Karpas-422 (cell line): Measurements from ENCODE around the gene POR. TPM values are rescaled to one million over a fixed set of nuclear protein-coding genes. Genes with fewer than 3 reads are reported as not detected.
"Not testable (repeated sequence)": the region's sequence is repeated elsewhere in the genome, so short reads cannot be mapped to it uniquely, and the experiment has no call there.

Experiments
- DNase-seq: peaks from one replicate; pipeline ENCODE4 v3.0.0-alpha.2; 2015
- H2AFZ ChIP-seq: fragments of 200-600 bp; sonication (generic); 2 replicates; pipeline ENCODE4 v1.6.1; 2014; ENCODE audit warnings: antibody characterized with exemption, low read length, mixed read lengths
- H3K27ac ChIP-seq: fragments of 200-600 bp; sonication (generic); 2 replicates; pipeline ENCODE4 v1.5.1; 2014; ENCODE audit warnings: mild to moderate bottlenecking, low read length, moderate library complexity
- H3K27me3 ChIP-seq: fragments of 200-600 bp; sonication (generic); 2 replicates; pipeline ENCODE4 v1.6.1; 2014; ENCODE audit warnings: low read length, mixed read lengths
- H3K36me3 ChIP-seq: fragments of 200-600 bp; sonication (generic); 2 replicates; pipeline ENCODE4 v1.6.1; 2014; ENCODE audit warnings: low read length, mixed read lengths; ENCODE audit not compliant: insufficient read depth
- H3K4me1 ChIP-seq: fragments of 200-600 bp; sonication (generic); 2 replicates; pipeline ENCODE4 v1.6.1; 2014; ENCODE audit warnings: mild to moderate bottlenecking, low read length, mixed read lengths
- H3K4me2 ChIP-seq: fragments of 200-600 bp; sonication (generic); 2 replicates; pipeline ENCODE4 v1.6.1; 2014; ENCODE audit warnings: low read length, low read depth, mild to moderate bottlenecking; ENCODE audit not compliant: poor library complexity, severe bottlenecking
- H3K4me3 ChIP-seq: fragments of 200-600 bp; sonication (generic); 2 replicates; pipeline ENCODE4 v1.5.1; 2014; ENCODE audit warnings: mild to moderate bottlenecking, antibody characterized with exemption, low read length, mixed read lengths
- H3K79me2 ChIP-seq: fragments of 200-600 bp; sonication (generic); 2 replicates; pipeline ENCODE4 v1.6.1; 2014; ENCODE audit warnings: mild to moderate bottlenecking, low read length, mixed read lengths
- H3K9ac ChIP-seq: fragments of 200-600 bp; sonication (generic); 2 replicates; pipeline ENCODE4 v1.6.0; 2014; ENCODE audit warnings: low read length
- H3K9me2 ChIP-seq: fragments of 200-600 bp; sonication (generic), shearing (Covaris generic); replicated peaks from 2 replicates; pipeline ENCODE4 v1.6.0; 2014; ENCODE audit warnings: mild to moderate bottlenecking, low read length, moderate library complexity; ENCODE audit not compliant: insufficient read depth
- H3K9me3 ChIP-seq: fragments of 300-700, 200-600 bp; sonication (generic); 2 replicates; pipeline ENCODE4 v1.6.1; 2014; ENCODE audit warnings: low read length, mixed read lengths
- H4K20me1 ChIP-seq: fragments of 200-600 bp; sonication (generic); 2 replicates; pipeline ENCODE4 v1.6.1; 2014; ENCODE audit warnings: mild to moderate bottlenecking, antibody characterized with exemption, low read length, low read depth; ENCODE audit not compliant: insufficient read depth
- total RNA-seq: library from RNA; depleted of rRNA; stranded (reverse); fragments of >200 nt; shearing (Covaris generic); gene quantifications from 2 replicates; pipeline ENCODE4 v1.2.3, GENCODE V29; 2014; ENCODE audit warnings: low replicate concordance

POR gene
- total RNA-seq, 1 experiment from 2014 or later = 19.8 TPM

DNA sequence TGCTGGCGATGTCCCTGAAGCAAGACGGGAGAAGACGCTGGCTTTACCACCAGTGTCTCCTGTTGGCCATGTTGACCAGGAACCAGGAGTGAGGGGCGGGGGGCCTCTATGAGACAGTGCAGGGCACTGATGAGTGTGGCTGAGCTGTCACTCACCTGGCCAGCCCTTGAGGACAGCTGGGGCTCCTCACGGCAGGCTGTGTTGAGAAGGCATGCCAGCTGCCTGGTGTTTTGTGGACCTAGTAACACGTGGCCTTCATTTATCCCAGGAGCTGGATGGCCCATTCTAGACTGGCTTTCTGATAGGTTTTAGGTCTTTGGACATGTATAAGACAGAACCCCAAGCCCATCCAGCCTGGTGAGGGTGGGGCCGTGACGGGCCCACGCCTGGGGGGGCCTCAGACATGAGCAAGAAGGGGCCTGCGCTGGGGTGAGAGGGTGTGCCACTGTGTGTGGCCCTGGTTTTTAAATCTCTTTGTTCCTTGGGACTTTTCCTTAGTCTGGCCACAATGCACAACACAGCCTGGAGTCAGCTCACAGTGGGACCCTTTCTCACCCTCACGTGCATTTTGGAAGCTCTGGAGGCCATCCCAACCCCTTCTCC lies 25.6 kb upstream of the POR start:
- Histone ChIP-seq H3K9ac (no peak overlapping the region), H4K20me1 (no peaks in the 10 kb centered on the region), H3K4me2 (no peak overlapping the region), H3K79me2 (no peaks in the 10 kb centered on the region), H3K27me3 (no peaks in the 10 kb centered on the region), H3K4me1 (no peaks in the 10 kb centered on the region), H3K9me2 (no peaks in the 10 kb centered on the region), H3K27ac (no peak overlapping the region), H3K4me3 (no peak overlapping the region), H2AFZ (no peak overlapping the region), H3K9me3 (no peaks in the 10 kb centered on the region), H3K36me3 (peaks cover 1% of the 10 kb centered on the region)
- no peak for DNase-seq

DNA sequence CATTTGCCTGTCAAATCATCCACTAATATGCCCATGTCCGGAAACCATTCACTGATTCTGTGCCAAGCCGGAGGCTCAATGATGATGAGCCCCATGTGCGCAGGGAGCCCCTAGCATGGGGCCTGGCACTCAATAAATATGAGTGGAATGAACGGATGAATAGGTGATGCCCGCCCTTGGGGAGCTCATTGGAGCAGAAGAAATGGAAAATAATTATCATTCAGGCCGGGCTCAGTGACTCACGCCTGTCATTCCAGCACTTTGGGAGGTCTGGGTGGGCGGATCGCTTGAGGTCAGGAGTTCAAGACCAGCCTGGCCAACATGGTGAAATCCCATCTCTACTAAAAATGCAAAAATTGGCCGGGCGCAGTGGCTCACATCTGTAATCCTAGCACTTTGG lies 25.1 kb upstream of the POR start:
- H3K27me3 ChIP-seq = no peaks in the 10 kb centered on the region
- no peaks in the 10 kb centered on the region for H3K36me3 ChIP-seq
- no peak overlapping the region for H3K4me2 ChIP-seq
- H3K9ac ChIP-seq = no peak overlapping the region
- no peaks in the 10 kb centered on the region for H4K20me1 ChIP-seq
- no peak for DNase-seq
- no peaks in the 10 kb centered on the region for H3K9me3 ChIP-seq
- H3K4me3 ChIP-seq = no peak overlapping the region
- H3K79me2 ChIP-seq = no peaks in the 10 kb centered on the region
- H3K4me1 ChIP-seq = no peaks in the 10 kb centered on the region
- H3K9me2 ChIP-seq = no peaks in the 10 kb centered on the region
- H2AFZ ChIP-seq = no peak overlapping the region
- H3K27ac ChIP-seq = no peak overlapping the region

GRCh38 chr7:75891237-75891636 lies 23.7 kb upstream of the POR start:
- not testable (repeated sequence) for H4K20me1 ChIP-seq, H3K79me2 ChIP-seq, H3K27me3 ChIP-seq, H3K36me3 ChIP-seq, H3K9me2 ChIP-seq, H3K9ac ChIP-seq, H2AFZ ChIP-seq, H3K4me3 ChIP-seq, H3K27ac ChIP-seq, H3K9me3 ChIP-seq, H3K4me1 ChIP-seq, DNase-seq, H3K4me2 ChIP-seq

DNA sequence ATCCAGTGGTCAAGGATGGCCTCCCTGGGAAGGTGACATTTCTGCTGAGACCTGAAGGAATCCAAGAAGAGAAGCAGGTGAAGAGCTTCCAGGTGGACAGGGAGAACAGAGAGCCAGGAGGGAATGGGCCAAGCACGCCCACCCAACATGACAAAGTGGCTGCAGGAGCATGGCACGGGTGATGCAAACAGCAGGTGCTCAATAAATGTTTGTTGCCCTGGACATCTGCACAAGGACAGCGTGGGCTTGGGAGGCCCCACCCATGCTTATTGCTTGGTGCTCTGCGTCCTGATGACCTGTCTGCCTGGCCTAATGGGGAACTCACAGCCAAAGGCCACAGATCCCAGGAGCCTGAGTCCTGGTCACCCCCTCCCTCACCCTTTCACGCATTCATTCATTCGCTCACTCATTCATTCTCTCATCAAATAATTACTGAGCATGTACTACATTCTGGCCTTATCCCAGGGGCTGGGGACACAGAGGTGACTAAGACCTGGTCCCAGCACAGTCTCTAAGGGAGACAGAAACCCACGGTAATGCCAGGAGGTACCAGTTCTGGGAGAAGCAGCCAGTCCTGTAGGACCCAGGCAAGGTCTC lies 23.0 kb upstream of the POR start:
- Histone ChIP-seq H3K27me3 (no peaks in the 10 kb centered on the region), H3K9ac (no peak overlapping the region), H3K9me2 (no peaks in the 10 kb centered on the region), H3K9me3 (no peaks in the 10 kb centered on the region), H4K20me1 (no peaks in the 10 kb centered on the region), H3K36me3 (no peaks in the 10 kb centered on the region), H3K79me2 (no peaks in the 10 kb centered on the region), H3K4me2 (no peak overlapping the region), H2AFZ (no peak overlapping the region), H3K4me1 (no peaks in the 10 kb centered on the region), H3K4me3 (no peak overlapping the region), H3K27ac (no peak overlapping the region)
- DNase-seq = no peak

- no peak overlapping the region for H3K4me3 ChIP-seq
- H3K9me2 ChIP-seq = no peaks in the 10 kb centered on the region
- no peaks in the 10 kb centered on the region for H3K4me1 ChIP-seq
- no peaks in the 10 kb centered on the region for H3K27me3 ChIP-seq
- no peak for DNase-seq
- no peak overlapping the region for H3K9ac ChIP-seq
- H3K79me2 ChIP-seq = no peaks in the 10 kb centered on the region
- no peaks in the 10 kb centered on the region for H4K20me1 ChIP-seq
- H3K27ac ChIP-seq = no peak overlapping the region
- H3K4me2 ChIP-seq = no peak overlapping the region
- no peaks in the 10 kb centered on the region for H3K36me3 ChIP-seq
- H2AFZ ChIP-seq = no peak overlapping the region
- no peaks in the 10 kb centered on the region for H3K9me3 ChIP-seq
Observed at GRCh38 chr7:75892634-75893272, 22.2 kb upstream of the POR start.

DNA sequence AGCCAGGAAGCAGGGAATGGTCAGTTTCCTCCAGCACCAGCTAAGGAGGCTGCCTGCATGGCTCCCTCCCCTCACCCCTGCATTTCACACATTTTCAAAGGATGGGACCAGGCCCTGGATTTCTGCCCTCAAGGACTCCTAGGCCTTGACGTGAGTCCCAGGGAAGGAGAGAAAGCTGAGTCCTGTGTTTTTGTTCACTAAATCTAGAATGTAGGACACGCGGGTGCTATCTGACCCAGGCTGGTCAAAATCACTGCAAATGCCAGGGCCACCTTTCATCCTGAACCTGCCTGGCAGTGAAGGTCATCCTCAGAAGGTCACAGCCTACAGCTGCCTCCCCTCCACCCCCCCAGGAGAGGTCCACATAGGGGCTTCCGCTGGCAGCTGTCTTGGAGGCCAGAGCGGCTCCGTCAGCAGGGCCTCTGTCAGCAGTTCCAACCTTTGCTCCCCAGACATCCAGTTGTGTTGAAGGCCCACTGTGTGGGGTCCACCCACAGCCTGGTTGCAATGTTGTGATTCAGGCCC lies 18.1 kb upstream of the POR start:
- no peak overlapping the region for H3K4me2 ChIP-seq
- H2AFZ ChIP-seq = no peak overlapping the region
- DNase-seq = no peak
- H3K9me2 ChIP-seq = no peaks in the 10 kb centered on the region
- no peak overlapping the region for H3K27ac ChIP-seq
- no peaks in the 10 kb centered on the region for H3K27me3 ChIP-seq
- no peaks in the 10 kb centered on the region for H3K9me3 ChIP-seq
- no peaks in the 10 kb centered on the region for H3K79me2 ChIP-seq
- no peak overlapping the region for H3K9ac ChIP-seq
- no peak overlapping the region for H3K4me3 ChIP-seq
- H3K4me1 ChIP-seq = no peaks in the 10 kb centered on the region
- no peaks in the 10 kb centered on the region for H4K20me1 ChIP-seq
- no peaks in the 10 kb centered on the region for H3K36me3 ChIP-seq

DNA sequence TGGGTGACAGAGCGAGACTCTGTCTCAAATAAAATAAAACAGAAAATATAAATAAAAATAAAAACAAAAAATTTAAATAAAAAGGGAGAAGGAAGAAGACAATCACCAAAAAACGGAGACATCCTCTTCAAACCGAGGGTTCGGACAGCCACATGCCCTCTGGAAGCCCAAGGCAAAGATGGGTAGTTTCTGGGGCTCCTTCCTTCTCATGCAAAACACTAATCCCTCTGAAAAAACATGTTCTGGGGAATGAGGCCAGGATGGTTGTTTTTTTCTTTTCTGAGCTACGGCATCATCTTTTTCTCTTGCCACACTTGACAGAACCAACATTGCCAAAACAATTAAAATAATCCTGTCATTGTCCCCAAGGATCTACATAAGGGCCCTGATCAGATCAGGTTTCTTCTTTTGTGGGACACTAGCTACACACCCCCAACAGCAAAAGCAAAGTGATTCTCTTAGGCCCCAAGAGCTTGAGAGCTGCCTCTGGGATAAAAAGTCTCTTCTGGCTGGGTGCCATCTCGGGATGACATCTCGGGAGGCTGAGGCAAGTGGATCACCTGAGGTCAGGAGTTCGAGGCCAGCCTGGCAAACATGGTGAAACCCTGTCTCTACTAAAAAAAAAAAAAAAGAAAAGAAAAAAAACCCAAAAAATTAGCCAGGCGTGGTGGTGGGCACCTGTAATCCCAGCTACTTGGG lies 14.2 kb upstream of the POR start:
- Histone ChIP-seq H3K27me3 (no peaks in the 10 kb centered on the region), H4K20me1 (no peaks in the 10 kb centered on the region), H3K36me3 (no peaks in the 10 kb centered on the region), H3K9me3 (no peaks in the 10 kb centered on the region), H3K9me2 (no peaks in the 10 kb centered on the region), H3K27ac (no peak overlapping the region), H2AFZ (no peak overlapping the region), H3K4me3 (no peak overlapping the region), H3K79me2 (no peaks in the 10 kb centered on the region), H3K9ac (no peak overlapping the region), H3K4me2 (no peak overlapping the region), H3K4me1 (peaks cover under 1% of the 10 kb centered on the region; the same call in 1 of the 2 replicates)
- no peak for DNase-seq
